Endothelial cell of umbilical vein (primary cell): ENCODE results near the gene UVSSA.

ENCODE experiments used
- CTCF ChIP-seq, 2 donors: IDR thresholded peaks; 1 replicate in 1 of 2; 2 replicates in 1 of 2; pipeline ENCODE4 v1.5.1; 2011; ENCODE audit warnings: low read length in 2 of 2, mild to moderate bottlenecking in 2 of 2, moderate library complexity in 2 of 2, control low read depth in 1 of 2, inconsistent platforms in 1 of 2, low read depth in 1 of 2; ENCODE audit not compliant: insufficient read depth in 1 of 2; ENCODE audit errors: extremely low read depth in 1 of 2
- EZH2 ChIP-seq: IDR thresholded peaks from 2 replicates; pipeline ENCODE4 v1.6.1; 2012; ENCODE audit warnings: borderline replicate concordance, low read depth, mild to moderate bottlenecking, moderate library complexity, low read length, inconsistent platforms; ENCODE audit not compliant: severe bottlenecking
- FOS ChIP-seq: IDR thresholded peaks from 2 replicates; pipeline ENCODE4 v1.6.1; 2011; ENCODE audit warnings: mild to moderate bottlenecking, low read length, moderate library complexity, borderline replicate concordance; ENCODE audit not compliant: insufficient read depth
- JUN ChIP-seq: IDR thresholded peaks from 2 replicates; pipeline ENCODE4 v1.6.1; 2011; ENCODE audit warnings: borderline replicate concordance, low read depth; ENCODE audit not compliant: insufficient read length, insufficient read depth
- MAX ChIP-seq: IDR thresholded peaks from 2 replicates; pipeline ENCODE4 v1.6.1; 2011; ENCODE audit not compliant: insufficient read depth, insufficient read length
- POLR2A ChIP-seq: IDR thresholded peaks from 2 replicates; pipeline ENCODE4 v1.6.1; 2012; ENCODE audit warnings: low read depth, mild to moderate bottlenecking, control low read depth, low read length
- POLR2AphosphoS5 ChIP-seq: IDR thresholded peaks from 2 replicates; pipeline ENCODE4 v1.6.1; 2012; ENCODE audit warnings: low read depth, mild to moderate bottlenecking, control low read depth, low read length, moderate library complexity; ENCODE audit not compliant: insufficient read depth

- TF ChIP-seq POLR2A (no peak), CTCF (IDR thresholded peaks at IDR 0.05; ENCODE audit: extremely low read depth in 1 of 2, insufficient read depth in 1 of 2, low read depth in 1 of 2, low read length in 2 of 2) (no peak), POLR2AphosphoS5 (no peak), JUN (no peak), MAX (no peak), EZH2 (no peak), FOS (no peak)
Observed at GRCh38 chr4:1353186-1354055, 6.4 kb downstream of the UVSSA start.
